ENCODE data around the gene FBXO42.

The FBXO42 gene

DNA sequence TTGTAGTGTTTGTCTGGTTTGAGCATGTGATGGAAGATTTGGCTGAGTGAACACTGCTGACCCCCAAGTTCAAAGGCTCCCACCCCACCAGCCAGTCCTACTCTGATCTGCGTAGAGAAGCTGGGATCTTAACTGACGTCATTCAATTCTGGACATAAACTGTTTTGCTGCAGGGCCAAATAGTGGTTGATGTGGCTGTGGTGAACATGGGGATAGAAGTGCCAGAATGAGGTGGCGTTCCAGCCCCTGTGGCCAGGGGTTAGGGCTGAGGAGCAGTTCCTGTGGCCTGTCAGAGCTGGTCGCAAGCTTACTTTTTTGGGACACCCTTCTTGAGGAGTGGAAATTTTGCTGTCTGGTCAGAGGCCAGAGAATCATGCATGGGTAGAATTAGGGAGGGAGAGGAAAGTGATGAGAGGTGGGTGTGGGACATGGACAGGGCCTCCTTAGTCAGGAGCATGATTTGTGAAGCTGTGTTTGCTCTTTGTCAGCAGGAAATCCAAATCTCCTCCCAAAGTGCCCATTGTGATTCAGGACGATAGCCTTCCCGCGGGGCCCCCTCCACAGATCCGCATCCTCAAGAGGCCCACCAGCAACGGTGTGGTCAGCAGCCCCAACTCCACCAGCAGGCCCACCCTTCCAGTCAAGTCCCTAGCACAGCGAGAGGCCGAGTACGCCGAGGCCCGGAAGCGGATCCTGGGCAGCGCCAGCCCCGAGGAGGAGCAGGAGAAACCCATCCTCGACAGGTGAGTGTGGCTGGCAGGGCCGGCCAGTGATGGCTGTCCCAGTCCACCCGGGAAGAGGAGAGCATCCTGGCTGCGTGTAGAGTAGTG is 40.7 kb upstream of the FBXO42 start:
- TF ChIP-seq, protein P1, sequence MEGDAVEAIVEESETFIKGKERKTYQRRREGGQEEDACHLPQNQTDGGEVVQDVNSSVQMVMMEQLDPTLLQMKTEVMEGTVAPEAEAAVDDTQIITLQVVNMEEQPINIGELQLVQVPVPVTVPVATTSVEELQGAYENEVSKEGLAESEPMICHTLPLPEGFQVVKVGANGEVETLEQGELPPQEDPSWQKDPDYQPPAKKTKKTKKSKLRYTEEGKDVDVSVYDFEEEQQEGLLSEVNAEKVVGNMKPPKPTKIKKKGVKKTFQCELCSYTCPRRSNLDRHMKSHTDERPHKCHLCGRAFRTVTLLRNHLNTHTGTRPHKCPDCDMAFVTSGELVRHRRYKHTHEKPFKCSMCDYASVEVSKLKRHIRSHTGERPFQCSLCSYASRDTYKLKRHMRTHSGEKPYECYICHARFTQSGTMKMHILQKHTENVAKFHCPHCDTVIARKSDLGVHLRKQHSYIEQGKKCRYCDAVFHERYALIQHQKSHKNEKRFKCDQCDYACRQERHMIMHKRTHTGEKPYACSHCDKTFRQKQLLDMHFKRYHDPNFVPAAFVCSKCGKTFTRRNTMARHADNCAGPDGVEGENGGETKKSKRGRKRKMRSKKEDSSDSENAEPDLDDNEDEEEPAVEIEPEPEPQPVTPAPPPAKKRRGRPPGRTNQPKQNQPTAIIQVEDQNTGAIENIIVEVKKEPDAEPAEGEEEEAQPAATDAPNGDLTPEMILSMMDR (IDR thresholded peaks at IDR 0.05; ENCODE audit: control insufficient read depth, insufficient read depth, low read depth, low read length, missing control alignments) = no peak
- H3K4me3 ChIP-seq (ENCODE audit: control insufficient read depth, low read depth, low read length) = no peak overlapping the region
- no peak for DNase-seq (ENCODE audit: low read depth)

DNA sequence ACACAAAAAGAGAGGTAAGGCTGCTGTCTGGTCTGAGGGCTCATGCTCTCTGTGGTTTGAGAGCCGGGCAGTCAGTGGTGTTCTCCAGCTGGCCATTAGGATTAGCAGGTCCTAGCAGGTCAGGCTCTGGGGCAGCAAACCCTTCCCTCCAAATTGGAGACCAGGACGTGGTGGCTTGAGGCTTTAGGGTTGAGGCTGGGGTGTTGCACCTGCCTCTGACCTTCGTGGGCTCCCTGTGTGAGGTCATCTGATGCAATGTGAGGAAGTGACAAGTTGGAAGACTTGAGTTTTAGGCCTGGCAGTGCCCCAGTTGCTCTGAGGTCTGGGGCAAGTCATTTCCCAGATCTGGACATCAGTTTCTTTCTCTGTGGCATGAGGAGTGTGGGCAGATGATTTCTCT is 39.1 kb upstream of the FBXO42 start:
- TF ChIP-seq, protein P1 (IDR thresholded peaks at IDR 0.05; ENCODE audit: control insufficient read depth, insufficient read depth, low read depth, low read length, missing control alignments) = no peak
- DNase-seq (ENCODE audit: low read depth) = no peak
- H3K4me3 ChIP-seq (ENCODE audit: control insufficient read depth, low read depth, low read length) = no peak overlapping the region

DNA sequence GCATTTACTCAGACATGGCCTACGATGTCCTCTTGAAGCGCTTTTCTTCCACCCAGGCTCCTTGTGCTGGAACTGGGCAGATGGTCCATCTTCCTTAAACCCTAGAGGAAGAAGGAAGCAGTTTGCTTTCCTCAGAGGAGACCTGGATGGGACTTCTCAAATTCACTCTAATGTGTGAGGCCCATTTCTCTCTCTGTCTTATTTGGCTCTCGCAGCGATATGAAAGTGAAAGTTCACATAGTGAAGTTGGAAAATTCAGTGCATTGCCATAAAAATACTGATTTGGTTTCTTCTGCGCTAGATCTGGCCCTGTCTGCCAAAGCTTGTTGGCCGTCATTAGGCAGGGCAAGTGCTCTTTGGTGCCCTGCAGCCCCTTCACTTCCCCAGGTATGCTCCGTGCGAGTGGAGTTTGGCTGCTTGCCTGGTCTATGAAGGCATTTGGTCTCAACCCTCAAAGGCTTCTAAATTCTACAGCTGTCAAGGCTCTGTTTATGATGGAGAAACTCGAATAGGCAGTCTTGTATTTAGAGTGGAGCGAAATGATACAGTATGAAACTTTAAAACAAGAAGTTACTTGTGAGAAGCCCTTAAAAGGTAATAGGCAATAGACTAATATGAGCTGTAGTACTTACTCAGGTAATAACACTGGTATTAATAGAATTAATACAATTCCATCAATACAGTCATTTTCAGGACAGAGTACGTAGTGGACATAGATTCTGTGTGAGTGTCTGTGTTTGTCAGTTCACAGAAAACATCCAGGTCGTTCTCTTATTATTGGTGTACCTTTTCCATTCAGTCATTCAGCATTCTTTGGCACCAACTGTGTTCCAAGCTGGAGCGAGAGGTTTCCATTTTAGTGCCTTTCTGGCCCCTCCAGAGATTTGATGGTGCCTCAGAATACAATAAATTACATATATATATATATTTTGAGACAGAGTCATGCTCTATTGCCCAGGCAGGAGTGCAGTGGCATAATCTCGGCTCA is 35.2 kb upstream of the FBXO42 start:
- TF ChIP-seq, protein P1 (IDR thresholded peaks at IDR 0.05; ENCODE audit: control insufficient read depth, insufficient read depth, low read depth, low read length, missing control alignments) = no peak
- no peak for DNase-seq (ENCODE audit: low read depth)
- no peak overlapping the region for H3K4me3 ChIP-seq (ENCODE audit: control insufficient read depth, low read depth, low read length)

DNA sequence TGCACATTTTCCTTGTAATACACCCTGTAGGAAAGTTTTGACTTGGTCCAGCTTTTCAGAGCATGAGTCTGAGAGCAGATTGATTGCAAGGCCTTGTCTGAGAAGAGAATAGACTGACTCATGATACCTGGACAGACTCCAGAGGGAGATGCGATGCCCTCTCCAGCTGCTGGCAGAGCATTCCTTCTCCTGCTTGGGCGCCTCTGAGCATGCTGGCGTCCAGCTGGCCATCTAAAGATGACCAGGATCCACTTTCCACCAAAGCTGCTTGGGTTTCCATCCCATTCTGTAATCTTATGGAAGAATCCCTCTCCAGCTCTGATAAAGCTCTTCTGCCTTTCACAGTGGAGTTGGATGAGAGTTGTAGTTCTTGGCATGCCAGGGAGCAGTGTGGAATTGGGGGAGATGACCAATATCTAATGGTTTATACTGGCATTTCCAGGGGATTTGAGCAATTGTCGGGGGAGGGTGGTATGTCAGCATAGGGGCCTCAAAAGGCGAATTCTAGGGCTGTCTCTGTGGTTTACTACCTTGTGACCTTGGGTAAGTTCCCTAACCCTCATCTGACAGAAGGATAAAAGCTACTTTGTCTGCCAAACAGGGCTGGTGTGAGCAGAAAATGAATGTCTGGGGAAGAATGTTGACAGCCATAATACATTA is 34.3 kb upstream of the FBXO42 start:
- peak; percentile 63 for DNase-seq (ENCODE audit: low read depth)
- no peak overlapping the region for H3K4me3 ChIP-seq (ENCODE audit: control insufficient read depth, low read depth, low read length)
- TF ChIP-seq, protein P1 (IDR thresholded peaks at IDR 0.05; ENCODE audit: control insufficient read depth, insufficient read depth, low read depth, low read length, missing control alignments) = no peak

DNA sequence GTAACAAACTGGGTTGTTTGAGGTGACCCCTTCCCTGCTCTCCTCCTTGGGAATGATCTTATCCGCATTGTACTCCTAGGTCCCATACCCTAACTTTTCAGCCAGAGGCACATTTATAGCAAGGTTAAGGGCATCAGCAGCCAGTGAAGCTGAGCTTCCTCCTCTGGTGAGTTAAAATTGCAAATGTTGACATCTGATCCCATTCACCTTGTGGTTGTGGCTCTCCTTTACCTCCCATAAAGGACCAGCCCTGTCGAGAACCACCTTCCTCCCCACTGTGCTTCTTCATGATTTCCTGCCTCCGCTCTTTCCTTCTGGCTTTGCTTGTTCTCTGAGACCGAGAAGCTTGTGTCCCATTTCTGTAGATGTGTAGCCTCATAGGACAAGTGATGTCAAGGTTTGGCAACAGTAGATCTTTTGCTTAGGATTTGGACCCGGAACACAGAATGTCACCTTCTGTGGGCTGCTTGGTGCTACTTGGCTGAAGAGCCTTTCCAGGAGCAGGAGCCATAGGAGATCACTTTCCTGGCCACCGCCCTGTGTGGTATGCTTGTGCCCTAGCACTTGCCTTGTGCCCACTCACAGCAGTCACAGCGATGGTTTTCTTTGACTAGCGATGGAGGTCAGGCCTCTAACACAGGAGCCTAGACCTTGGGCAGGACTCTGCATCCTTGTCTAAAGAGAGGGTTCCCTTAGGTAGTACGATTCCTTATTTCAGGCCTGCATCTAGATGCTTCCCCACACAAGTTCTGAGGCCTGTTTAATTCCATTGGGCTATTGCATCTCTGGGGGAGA is 33.6 kb upstream of the FBXO42 start:
- no peak for DNase-seq (ENCODE audit: low read depth)
- TF ChIP-seq, protein P1 (IDR thresholded peaks at IDR 0.05; ENCODE audit: control insufficient read depth, insufficient read depth, low read depth, low read length, missing control alignments) = no peak
- H3K4me3 ChIP-seq (ENCODE audit: control insufficient read depth, low read depth, low read length) = no peak overlapping the region

Measured in AG09309 (cell line).